Endothelial cell of umbilical vein (primary cell): Measurements from ENCODE around the gene HLA-DMA. TPM values are rescaled to one million over a fixed set of nuclear protein-coding genes. Genes with fewer than 3 reads are reported as not detected.

ENCODE experiments used
- BruUV-seq: library from RNA; stranded (reverse); fragments of 400-500 nt; replicated peaks from 2 replicates; lab custom pipeline; 2021; lab: Mats Ljungman, UMichigan
- CTCF ChIA-PET: fragments of 300-600, 350-600 bp; sonication (Branson Sonifier 250); formaldehyde crosslinking; loops from one replicate; lab custom pipeline; 2021; ENCODE audit warnings: antibody characterized with exemption, inconsistent platforms; lab: Charles Lee
- POLR2A ChIA-PET: fragments of 300-600, 350-600 bp; sonication (Branson Sonifier 250); formaldehyde crosslinking; loops from one replicate; lab custom pipeline; 2021; ENCODE audit warnings: antibody characterized with exemption, inconsistent platforms; lab: Charles Lee
- DNase-seq: peaks from one replicate; pipeline ENCODE4 v3.0.0-alpha.2; 2011; ENCODE audit warnings: low read depth, low spot score
- FAIRE-seq: peaks from 2 replicates; lab custom pipeline; 2011; peaks lifted over from hg19 to GRCh38; lab: Jason Lieb, UNC
- H2AFZ ChIP-seq: 2 replicates; pipeline ENCODE4 v1.6.0; 2012; ENCODE audit warnings: low read depth, low read length, control low read depth, inconsistent platforms
- H3K27ac ChIP-seq: 2 replicates; pipeline ENCODE4 v1.5.1; 2011; ENCODE audit warnings: low read depth, mild to moderate bottlenecking, control low read depth, low read length, moderate library complexity; ENCODE audit not compliant: insufficient read depth
- H3K27me3 ChIP-seq, 2 experiments: 2 replicates each; pipeline versions ENCODE4 v1.6.0 to v1.6.1; 2011; ENCODE audit warnings: low read length in 2 of 2, mixed read lengths in 1 of 2; ENCODE audit not compliant: control insufficient read depth in 2 of 2, insufficient read depth in 2 of 2
- H3K36me3 ChIP-seq, 2 experiments: 2 replicates in 1 of 2; 3 replicates in 1 of 2; pipeline ENCODE4 v1.5.1; 2011; ENCODE audit warnings: low read length in 2 of 2, mild to moderate bottlenecking in 1 of 2, moderate library complexity in 1 of 2; ENCODE audit not compliant: control insufficient read depth in 2 of 2, insufficient read depth in 2 of 2; ENCODE audit errors: extremely low read depth in 1 of 2
- H3K4me1 ChIP-seq: 3 replicates; pipeline ENCODE4 v1.5.1; 2011; ENCODE audit warnings: mild to moderate bottlenecking, low read length; ENCODE audit not compliant: control insufficient read depth, insufficient read depth; ENCODE audit errors: extremely low read depth
- H3K4me2 ChIP-seq: 2 replicates; pipeline ENCODE4 v1.6.1; 2011; ENCODE audit warnings: low read length, control low read depth, mixed read lengths; ENCODE audit not compliant: insufficient read depth
- H3K4me3 ChIP-seq, 3 experiments: fragments of 200-600 bp in 1 of 3; sonication (generic), shearing (Covaris generic) in 1 of 3; replicated peaks in 1 of 3; 2 replicates each; pipeline ENCODE4 v1.5.1; 2011 to 2016; ENCODE audit warnings: control low read depth in 3 of 3, low read length in 3 of 3, mild to moderate bottlenecking in 2 of 3, inconsistent platforms in 1 of 3, low read depth in 1 of 3, moderate library complexity in 1 of 3; ENCODE audit not compliant: insufficient read depth in 1 of 3
- H3K79me2 ChIP-seq: 2 replicates; pipeline ENCODE4 v1.6.0; 2012; ENCODE audit warnings: low read length, inconsistent platforms; ENCODE audit not compliant: control insufficient read depth, insufficient read depth
- H3K9ac ChIP-seq: replicated peaks from 2 replicates; pipeline ENCODE3; 2011; ENCODE audit warnings: low read length, control low read depth; ENCODE audit not compliant: insufficient read depth; ENCODE audit errors: extremely low read depth
- H3K9me1 ChIP-seq: replicated peaks from 3 replicates; pipeline ENCODE4 v1.6.0; 2011; ENCODE audit warnings: mild to moderate bottlenecking, low read length; ENCODE audit not compliant: control insufficient read depth, insufficient read depth; ENCODE audit errors: extremely low read depth
- H3K9me3 ChIP-seq: replicated peaks from 2 replicates; pipeline ENCODE4 v1.5.1; 2012; ENCODE audit warnings: low read length, inconsistent platforms; ENCODE audit not compliant: control insufficient read depth, insufficient read depth
- H4K20me1 ChIP-seq: replicated peaks from 2 replicates; pipeline ENCODE3; 2011; ENCODE audit warnings: mild to moderate bottlenecking, low read length; ENCODE audit not compliant: control insufficient read depth, insufficient read depth; ENCODE audit errors: extremely low read depth
- CTCF ChIP-seq, 2 donors: IDR thresholded peaks; 1 replicate in 1 of 2; 2 replicates in 1 of 2; pipeline ENCODE4 v1.5.1; 2011; ENCODE audit warnings: low read length in 2 of 2, mild to moderate bottlenecking in 2 of 2, moderate library complexity in 2 of 2, control low read depth in 1 of 2, inconsistent platforms in 1 of 2, low read depth in 1 of 2; ENCODE audit not compliant: insufficient read depth in 1 of 2; ENCODE audit errors: extremely low read depth in 1 of 2
- EZH2 ChIP-seq: IDR thresholded peaks from 2 replicates; pipeline ENCODE4 v1.6.1; 2012; ENCODE audit warnings: borderline replicate concordance, low read depth, mild to moderate bottlenecking, moderate library complexity, low read length, inconsistent platforms; ENCODE audit not compliant: severe bottlenecking
- FOS ChIP-seq: IDR thresholded peaks from 2 replicates; pipeline ENCODE4 v1.6.1; 2011; ENCODE audit warnings: mild to moderate bottlenecking, low read length, moderate library complexity, borderline replicate concordance; ENCODE audit not compliant: insufficient read depth
- GATA2 ChIP-seq: IDR thresholded peaks from 2 replicates; pipeline ENCODE4 v1.7.0; 2011; ENCODE audit warnings: low read depth, mild to moderate bottlenecking, moderate library complexity, mixed read lengths, low read length; ENCODE audit not compliant: insufficient read length, insufficient read depth
- JUN ChIP-seq: IDR thresholded peaks from 2 replicates; pipeline ENCODE4 v1.6.1; 2011; ENCODE audit warnings: borderline replicate concordance, low read depth; ENCODE audit not compliant: insufficient read length, insufficient read depth
- MAX ChIP-seq: IDR thresholded peaks from 2 replicates; pipeline ENCODE4 v1.6.1; 2011; ENCODE audit not compliant: insufficient read depth, insufficient read length
- MYC ChIP-seq: IDR thresholded peaks from one replicate; pipeline ENCODE4 v1.6.1; 2011; ENCODE audit warnings: mild to moderate bottlenecking, low read depth, low read length
- POLR2A ChIP-seq: IDR thresholded peaks from 2 replicates; pipeline ENCODE4 v1.6.1; 2012; ENCODE audit warnings: low read depth, mild to moderate bottlenecking, control low read depth, low read length
- POLR2AphosphoS5 ChIP-seq: IDR thresholded peaks from 2 replicates; pipeline ENCODE4 v1.6.1; 2012; ENCODE audit warnings: low read depth, mild to moderate bottlenecking, control low read depth, low read length, moderate library complexity; ENCODE audit not compliant: insufficient read depth
- dilution Hi-C: fragments of 300-500 bp; cut with MboI; formaldehyde crosslinking; loops from one replicate; pipeline ENCODE4 v1.15.0; 2019; ENCODE audit warnings: low sequenced_read_pairs; ENCODE audit not compliant: extremely low pct_ligation_motif_present
- intact Hi-C: fragments of 100-400 bp; cut with micrococcal nuclease; formaldehyde crosslinking; loops from one replicate; pipeline ENCODE4 v1.10.0; 2022
- polyA plus RNA-seq, 4 experiments: library from polyadenylated mRNA; depleted of rRNA in 3 of 4; stranded (reverse) in 3 of 4; unstranded in 1 of 4; fragments of >200 nt; gene quantifications; 2 replicates each; pipeline versions ENCODE4 v1.2.1 to v1.2.3, GENCODE V29; 2011 to 2012; ENCODE audit warnings: missing spikeins in 1 of 4
- total RNA-seq: library from RNA; stranded (reverse); gene quantifications from 2 replicates; pipeline ENCODE4 v1.2.3, GENCODE V29; 2021

Gene HLA-DMA
- total and polyA plus RNA-seq, 2 donors (not counting 3 experiments of a cell fraction or from before 2014, with no cell fraction given), result 1.2 to 7.7 TPM

- ChIA-PET CTCF (interaction anchor here (1.0 to 8.5 kb wide), 3 partner anchors 17 to 189 kb away, joined by 3 to 580 read pairs (median 174); partner anchors contain the start of gene HLA-DMA), POLR2A (no interaction called here)
- H3K36me3 ChIP-seq, result no peaks in the 10 kb centered on the region
- DNase-seq, result no peak
- peaks cover 36 to 72% of the 10 kb centered on the region in 2 experiments for H3K27me3 ChIP-seq
- H2AFZ ChIP-seq, result no peak overlapping the region
- no peaks in the 10 kb centered on the region for H4K20me1 ChIP-seq
- no peak overlapping the region for H3K27ac ChIP-seq
- no peak overlapping the region for H3K4me3 ChIP-seq
- no peak for FAIRE-seq
- H3K9me1 ChIP-seq, result no peaks in the 10 kb centered on the region
- no TSS peak for BruUV-seq
- dilution Hi-C loops, result no loop called here
- no peak for TF ChIP-seq JUN
- no peak for TF ChIP-seq EZH2
- no peak for TF ChIP-seq MAX
- TF ChIP-seq GATA2, result no peak
- no peak for TF ChIP-seq POLR2AphosphoS5
- TF ChIP-seq FOS, result no peak
- TF ChIP-seq POLR2A, result no peak
- no peak for TF ChIP-seq MYC
- no peak for TF ChIP-seq CTCF (IDR thresholded peaks at IDR 0.05; ENCODE audit: extremely low read depth in 1 of 2, insufficient read depth in 1 of 2, low read depth in 1 of 2, low read length in 2 of 2)
- H3K79me2 ChIP-seq, result no peaks in the 10 kb centered on the region
- H3K4me2 ChIP-seq, result no peak overlapping the region
- intact Hi-C loops, result no loop called here
- H3K9me3 ChIP-seq, result no peaks in the 10 kb centered on the region
- H3K4me1 ChIP-seq, result peaks cover 7% of the 10 kb centered on the region
- no peak overlapping the region for H3K9ac ChIP-seq
These were observed 15.7 kb downstream of the HLA-DMA start for GRCh38 chr6:32937230-32937633.
